Astrocyte (in vitro differentiated cells and primary cell): ENCODE measurements around the gene VAX1. TPM values are rescaled to one million over a fixed set of nuclear protein-coding genes. Genes with fewer than 3 reads are reported as not detected.

Source experiments
- DNase-seq: peaks from one replicate; pipeline ENCODE4 v3.0.0-alpha.2; 2010; ENCODE audit warnings: low read depth
- FAIRE-seq: peaks from 2 replicates; lab custom pipeline; 2011; peaks lifted over from hg19 to GRCh38; lab: Jason Lieb, UNC
- H2AFZ ChIP-seq: 2 replicates; pipeline ENCODE4 v1.6.0; 2012; ENCODE audit warnings: low read depth, low read length, inconsistent platforms
- H3K27ac ChIP-seq: 2 replicates; pipeline ENCODE4 v1.5.1; 2011; ENCODE audit warnings: low read depth, low read length, inconsistent platforms
- H3K27me3 ChIP-seq: 2 replicates; pipeline ENCODE4 v1.6.0; 2011; ENCODE audit warnings: low read length, inconsistent platforms; ENCODE audit not compliant: insufficient read depth
- H3K36me3 ChIP-seq: 2 replicates; pipeline ENCODE4 v1.5.1; 2011; ENCODE audit warnings: low read length, inconsistent platforms; ENCODE audit not compliant: insufficient read depth
- H3K4me1 ChIP-seq: 2 replicates; pipeline ENCODE4 v1.5.1; 2011; ENCODE audit warnings: low read length, inconsistent platforms; ENCODE audit not compliant: insufficient read depth
- H3K4me2 ChIP-seq: 2 replicates; pipeline ENCODE4 v1.6.0; 2012; ENCODE audit warnings: low read length, inconsistent platforms
- H3K4me3 ChIP-seq: 2 replicates; pipeline ENCODE4 v1.5.1; 2011; ENCODE audit warnings: low read depth, mild to moderate bottlenecking, low read length, inconsistent platforms; ENCODE audit not compliant: insufficient read depth
- H3K79me2 ChIP-seq: 2 replicates; pipeline ENCODE4 v1.6.0; 2012; ENCODE audit warnings: mild to moderate bottlenecking, low read length, inconsistent platforms; ENCODE audit not compliant: insufficient read depth
- H3K9ac ChIP-seq: 2 replicates; pipeline ENCODE4 v1.6.0; 2012; ENCODE audit warnings: mild to moderate bottlenecking, low read length, inconsistent platforms
- H3K9me3 ChIP-seq: 2 replicates; pipeline ENCODE4 v1.5.1; 2012; ENCODE audit warnings: low read depth, mild to moderate bottlenecking, low read length, inconsistent platforms; ENCODE audit not compliant: insufficient read depth
- H4K20me1 ChIP-seq: 2 replicates; pipeline ENCODE4 v1.6.0; 2012; ENCODE audit warnings: low read length, inconsistent platforms; ENCODE audit not compliant: insufficient read depth
- H3K27ac Mint-ChIP-seq: one replicate; pipeline ENCODE4 v1.8.0; 2021; ENCODE audit warnings: mild to moderate bottlenecking, mixed read lengths; ENCODE audit not compliant: unreplicated experiment
- H3K27me3 Mint-ChIP-seq: one replicate; pipeline ENCODE4 v1.8.0; 2021; ENCODE audit warnings: low read depth, mixed read lengths; ENCODE audit not compliant: unreplicated experiment
- H3K36me3 Mint-ChIP-seq: one replicate; pipeline ENCODE4 v1.8.0; 2021; ENCODE audit warnings: low read depth, mixed read lengths; ENCODE audit not compliant: unreplicated experiment
- H3K4me1 Mint-ChIP-seq: one replicate; pipeline ENCODE4 v1.8.0; 2021; ENCODE audit warnings: low read depth, mixed read lengths; ENCODE audit not compliant: unreplicated experiment
- H3K4me3 Mint-ChIP-seq: one replicate; pipeline ENCODE4 v1.8.0; 2021; ENCODE audit warnings: mild to moderate bottlenecking, moderate library complexity, mixed read lengths; ENCODE audit not compliant: unreplicated experiment
- H3K9me3 Mint-ChIP-seq: one replicate; pipeline ENCODE4 v1.8.0; 2021; ENCODE audit warnings: mild to moderate bottlenecking, mixed read lengths; ENCODE audit not compliant: unreplicated experiment
- CTCF ChIP-seq: IDR thresholded peaks from 2 replicates; pipeline ENCODE4 v1.5.1; 2011; ENCODE audit warnings: low read depth, mild to moderate bottlenecking, inconsistent platforms, low read length, moderate library complexity; ENCODE audit not compliant: insufficient read depth
- EZH2 ChIP-seq: IDR thresholded peaks from 2 replicates; pipeline ENCODE4 v1.6.1; 2012; ENCODE audit warnings: mild to moderate bottlenecking, low read length, inconsistent platforms; ENCODE audit not compliant: insufficient read depth
- total RNA-seq: library from RNA; stranded (reverse); gene quantifications from 2 replicates; pipeline ENCODE4 v1.2.1, GENCODE V29; 2021

Gene VAX1
- total RNA-seq, 1 donor from 2014 or later, result 0.34 TPM

GRCh38 chr10:117160567-117160966, 22.5 kb upstream of the VAX1 start:
- Histone ChIP-seq H3K4me3 (no peak overlapping the region), H4K20me1 (no peaks in the 10 kb centered on the region), H3K27ac (no peak overlapping the region), H3K36me3 (no peaks in the 10 kb centered on the region), H3K4me1 (peaks cover 2% of the 10 kb centered on the region), H3K9ac (no peak overlapping the region), H3K79me2 (no peaks in the 10 kb centered on the region), H2AFZ (no peak overlapping the region), H3K27me3 (peaks cover 86% of the 10 kb centered on the region), H3K4me2 (no peak overlapping the region), H3K9me3 (no peaks in the 10 kb centered on the region)
- no peak overlapping the region for H3K4me3 Mint-ChIP-seq
- H3K9me3 Mint-ChIP-seq, result peaks cover 10% of the 10 kb centered on the region
- TF ChIP-seq EZH2 (no peak), CTCF (no peak)
- FAIRE-seq (no peak), DNase-seq (no peak)
- no peaks in the 10 kb centered on the region for H3K4me1 Mint-ChIP-seq
- no peak overlapping the region for H3K27ac Mint-ChIP-seq
- peaks cover 86% of the 10 kb centered on the region for H3K27me3 Mint-ChIP-seq
- peaks cover 3% of the 10 kb centered on the region for H3K36me3 Mint-ChIP-seq

DNA sequence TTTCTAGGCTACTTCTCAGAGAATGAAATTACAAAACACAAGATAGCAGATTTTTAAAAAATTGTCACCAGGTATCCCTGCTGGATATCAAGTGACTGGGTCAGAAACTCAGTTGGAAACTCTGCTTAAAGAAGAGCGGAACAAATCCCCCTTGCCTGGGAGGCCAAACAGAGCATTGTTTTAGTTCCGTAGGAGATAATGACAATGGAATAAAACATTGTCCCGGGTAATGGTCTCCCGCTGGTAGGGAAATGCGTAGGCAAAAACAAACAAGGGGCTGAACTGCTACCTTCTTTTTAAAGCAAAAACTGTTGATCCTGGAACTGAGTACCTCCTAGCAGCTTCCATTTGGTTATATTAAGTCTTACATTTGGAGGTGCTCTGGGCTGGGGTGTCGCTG, 21.3 kb upstream of the VAX1 start:
- DNase-seq (no peak), FAIRE-seq (no peak)
- Mint-ChIP-seq H3K4me3 (no peak overlapping the region), H3K9me3 (peaks cover 5% of the 10 kb centered on the region), H3K4me1 (no peaks in the 10 kb centered on the region), H3K27ac (no peak overlapping the region), H3K27me3 (peaks cover 86% of the 10 kb centered on the region), H3K36me3 (peaks cover 3% of the 10 kb centered on the region)
- no peaks in the 10 kb centered on the region for H3K4me1 ChIP-seq
- no peaks in the 10 kb centered on the region for H3K36me3 ChIP-seq
- H4K20me1 ChIP-seq, result no peaks in the 10 kb centered on the region
- no peak overlapping the region for H3K27ac ChIP-seq
- no peaks in the 10 kb centered on the region for H3K9me3 ChIP-seq
- H3K4me2 ChIP-seq, result no peak overlapping the region
- no peaks in the 10 kb centered on the region for H3K79me2 ChIP-seq
- H3K27me3 ChIP-seq, result peaks cover 78% of the 10 kb centered on the region
- no peak overlapping the region for H3K4me3 ChIP-seq
- TF ChIP-seq EZH2 (no peak), CTCF (no peak)
- H3K9ac ChIP-seq, result no peak overlapping the region
- no peak overlapping the region for H2AFZ ChIP-seq

DNA sequence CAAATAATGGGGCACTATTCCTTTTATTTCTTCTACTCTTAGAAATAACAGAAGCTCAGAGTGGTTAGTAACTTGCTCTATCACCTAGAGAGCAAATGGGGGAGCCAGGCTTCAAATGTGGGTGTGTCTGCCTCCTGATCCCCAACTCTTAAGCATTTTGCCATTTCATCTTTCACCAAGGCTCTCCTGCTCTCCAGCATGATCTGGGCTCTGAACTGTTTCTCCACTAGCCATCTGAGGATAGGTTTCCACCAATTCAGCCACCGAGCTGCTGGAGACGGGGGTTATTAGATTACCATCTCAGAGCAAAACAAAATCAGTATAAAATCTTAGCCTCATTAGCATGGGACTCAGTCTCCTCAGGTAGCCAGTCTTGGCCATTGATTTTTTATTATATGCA, 20.2 kb upstream of the VAX1 start:
- Histone ChIP-seq H2AFZ (no peak overlapping the region), H3K9me3 (no peaks in the 10 kb centered on the region), H3K79me2 (no peaks in the 10 kb centered on the region), H3K27me3 (peaks cover 71% of the 10 kb centered on the region), H3K4me2 (no peak overlapping the region), H3K9ac (no peak overlapping the region), H3K27ac (no peak overlapping the region), H3K4me1 (no peaks in the 10 kb centered on the region), H3K36me3 (no peaks in the 10 kb centered on the region), H3K4me3 (no peak overlapping the region), H4K20me1 (no peaks in the 10 kb centered on the region)
- no peaks in the 10 kb centered on the region for H3K36me3 Mint-ChIP-seq
- DNase-seq, result no peak
- FAIRE-seq, result no peak
- H3K4me3 Mint-ChIP-seq, result no peak overlapping the region
- H3K4me1 Mint-ChIP-seq, result no peaks in the 10 kb centered on the region
- TF ChIP-seq CTCF (no peak), EZH2 (no peak)
- no peak overlapping the region for H3K27ac Mint-ChIP-seq
- H3K9me3 Mint-ChIP-seq, result peaks cover 2% of the 10 kb centered on the region
- H3K27me3 Mint-ChIP-seq, result peaks cover 89% of the 10 kb centered on the region
